ENCODE measurements around the gene BARHL1.
A peak's percentile ranks its signal among the peaks of the same experiment; 100 is the strongest.
"Not testable (repeated sequence)": the region's sequence is repeated elsewhere in the genome, so short reads cannot be mapped to it uniquely, and the experiment has no call there.

Gene BARHL1

DNA sequence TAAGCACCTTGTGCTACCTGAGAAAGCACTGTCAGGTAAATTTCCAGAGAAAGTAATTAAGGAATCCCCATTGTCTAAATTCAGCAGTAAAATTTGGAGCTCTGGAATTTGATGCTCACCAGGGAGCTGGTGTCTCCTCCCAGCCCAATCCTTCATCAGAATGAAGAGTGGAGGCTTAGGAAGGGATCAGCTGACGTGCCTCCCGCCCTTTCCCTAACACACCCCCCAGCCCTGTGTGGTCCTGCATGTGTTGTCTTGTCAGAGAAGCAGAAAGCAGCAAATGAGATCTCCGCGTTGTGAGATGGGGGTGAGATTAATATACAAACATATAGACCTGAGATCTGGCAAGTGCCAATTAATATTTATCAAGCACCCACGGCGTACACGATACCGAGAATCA is 26.9 kb upstream of the BARHL1 start:
- Histone ChIP-seq H3K27me3 (no peaks in the 10 kb centered on the region), H3K27ac (no peak overlapping the region), H3K9ac (no peak overlapping the region), H3K9me3 (0 out of 2 replicates have a peak, but pooled peaks cover 5% of the 10 kb centered on the region), H4K20me1 (no peaks in the 10 kb centered on the region), H3K4me2 (no peak overlapping the region), H3K4me3 (no peak overlapping the region), H3K36me3 (no peaks in the 10 kb centered on the region), H3K4me1 (no peaks in the 10 kb centered on the region)
- no peak for TF ChIP-seq Cebpa-rat (IDR thresholded peaks at IDR 0.05)

DNA sequence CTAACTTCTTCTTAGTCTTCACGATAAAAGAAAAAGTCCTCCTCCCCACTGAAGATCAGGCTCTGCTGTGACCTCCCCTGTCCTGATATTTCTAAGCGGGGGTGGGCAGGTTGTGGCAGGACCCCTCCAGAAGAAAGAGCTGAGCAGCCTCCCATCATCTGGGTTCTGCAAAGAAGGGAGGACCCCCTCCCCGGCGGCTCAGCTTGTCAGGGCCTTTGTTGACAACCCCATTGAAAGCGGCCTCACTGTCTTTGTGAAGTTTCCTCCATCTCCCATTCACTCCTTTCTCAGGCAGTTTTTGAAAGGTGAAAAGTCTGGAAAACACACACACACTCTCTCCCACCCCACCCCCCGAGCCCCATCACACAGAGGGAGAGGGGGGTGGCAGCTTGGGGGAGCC is 26.2 kb upstream of the BARHL1 start:
- Histone ChIP-seq H3K27ac (no peak overlapping the region), H3K9ac (no peak overlapping the region), H4K20me1 (no peaks in the 10 kb centered on the region), H3K4me3 (no peak overlapping the region), H3K9me3 (0 out of 2 replicates have a peak, but pooled peaks cover 5% of the 10 kb centered on the region), H3K36me3 (no peaks in the 10 kb centered on the region), H3K4me1 (no peaks in the 10 kb centered on the region), H3K4me2 (no peak overlapping the region), H3K27me3 (no peaks in the 10 kb centered on the region)
- no peak for TF ChIP-seq Cebpa-rat (IDR thresholded peaks at IDR 0.05)

DNA sequence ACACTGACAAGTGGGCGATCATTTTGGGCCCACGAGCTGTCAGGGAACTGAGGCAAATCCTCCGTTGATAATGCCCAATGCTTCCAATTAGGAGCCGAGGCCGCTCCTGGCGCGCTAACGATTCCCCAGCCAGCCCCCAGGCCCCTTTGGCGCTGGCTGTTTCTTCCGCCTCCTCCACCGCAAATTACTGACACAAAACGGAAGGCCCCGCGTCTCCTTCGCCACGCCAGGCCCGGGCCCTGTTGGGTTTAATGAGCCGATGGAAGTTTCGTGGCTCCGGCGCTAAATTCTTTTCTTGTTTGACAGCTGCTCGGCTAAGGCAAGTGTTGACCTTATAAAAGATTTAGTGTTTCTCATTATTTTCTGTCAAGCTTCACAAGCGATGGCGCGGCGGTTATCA is 25.7 kb upstream of the BARHL1 start:
- Histone ChIP-seq H3K4me2 (no peak overlapping the region), H3K4me1 (peaks cover 1% of the 10 kb centered on the region), H3K27me3 (no peaks in the 10 kb centered on the region), H3K9me3 (0 out of 2 replicates have a peak, but pooled peaks cover 5% of the 10 kb centered on the region), H4K20me1 (no peaks in the 10 kb centered on the region), H3K27ac (no peak overlapping the region), H3K9ac (no peak overlapping the region), H3K36me3 (no peaks in the 10 kb centered on the region), H3K4me3 (no peak overlapping the region)
- no peak for TF ChIP-seq Cebpa-rat (IDR thresholded peaks at IDR 0.05)

DNA sequence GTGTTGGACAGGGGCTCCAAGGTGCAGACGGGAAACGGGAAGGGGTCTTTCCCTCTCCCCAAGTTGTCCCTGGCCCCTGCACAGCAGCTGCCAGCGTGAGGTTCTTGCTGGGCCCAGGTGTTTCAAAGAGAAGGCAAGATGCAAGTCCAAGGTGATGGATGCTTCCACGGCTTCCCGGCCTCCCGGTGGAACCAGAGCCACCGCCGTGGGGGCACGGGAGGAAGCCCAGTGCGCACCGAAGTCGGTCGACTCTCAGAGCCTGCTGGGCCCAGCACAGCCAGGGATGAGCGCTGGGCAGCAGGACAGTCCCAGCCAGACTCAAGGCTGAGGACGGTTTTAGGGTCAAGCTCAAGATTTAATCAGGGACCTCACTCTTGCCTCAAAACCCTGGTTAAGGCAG is 25.2 kb upstream of the BARHL1 start:
- Histone ChIP-seq H3K27me3 (no peaks in the 10 kb centered on the region), H3K27ac (no peak overlapping the region), H3K36me3 (no peaks in the 10 kb centered on the region), H3K4me3 (no peak overlapping the region), H3K9ac (no peak overlapping the region), H3K4me2 (no peak overlapping the region), H3K9me3 (0 out of 2 replicates have a peak, but pooled peaks cover 5% of the 10 kb centered on the region), H3K4me1 (peaks cover 6% of the 10 kb centered on the region), H4K20me1 (no peaks in the 10 kb centered on the region)
- TF ChIP-seq Cebpa-rat (IDR thresholded peaks at IDR 0.05), result no peak

DNA sequence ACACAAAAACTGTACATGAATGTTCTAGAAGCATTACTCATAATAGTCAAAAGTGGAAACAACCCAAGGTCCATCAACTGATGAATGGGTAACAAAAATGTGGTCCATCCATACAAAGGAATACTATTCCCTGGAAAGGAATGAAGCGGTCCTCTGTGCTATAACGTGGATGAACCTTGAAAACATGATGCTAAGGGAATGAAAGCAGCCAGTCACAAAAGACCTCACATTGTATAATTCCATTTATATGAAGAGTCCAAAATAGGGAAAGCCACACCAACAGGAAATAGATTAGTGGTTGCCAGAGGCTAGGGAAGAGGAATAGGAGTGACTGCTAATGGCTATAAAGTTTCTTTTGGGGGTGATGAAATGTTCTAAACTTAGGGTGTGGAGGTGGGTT is 22.7 kb upstream of the BARHL1 start:
- no peaks in the 10 kb centered on the region for H3K27me3 ChIP-seq
- H3K36me3 ChIP-seq, result no peaks in the 10 kb centered on the region
- 0 out of 2 replicates have a peak, but pooled peaks cover 5% of the 10 kb centered on the region for H3K9me3 ChIP-seq
- H3K4me2 ChIP-seq, result no peak overlapping the region
- H3K4me1 ChIP-seq, result peaks cover 14% of the 10 kb centered on the region
- no peak overlapping the region for H3K9ac ChIP-seq
- TF ChIP-seq Cebpa-rat (IDR thresholded peaks at IDR 0.05), result no peak
- no peaks in the 10 kb centered on the region for H4K20me1 ChIP-seq
- no peak overlapping the region for H3K27ac ChIP-seq
- no peak overlapping the region for H3K4me3 ChIP-seq

DNA sequence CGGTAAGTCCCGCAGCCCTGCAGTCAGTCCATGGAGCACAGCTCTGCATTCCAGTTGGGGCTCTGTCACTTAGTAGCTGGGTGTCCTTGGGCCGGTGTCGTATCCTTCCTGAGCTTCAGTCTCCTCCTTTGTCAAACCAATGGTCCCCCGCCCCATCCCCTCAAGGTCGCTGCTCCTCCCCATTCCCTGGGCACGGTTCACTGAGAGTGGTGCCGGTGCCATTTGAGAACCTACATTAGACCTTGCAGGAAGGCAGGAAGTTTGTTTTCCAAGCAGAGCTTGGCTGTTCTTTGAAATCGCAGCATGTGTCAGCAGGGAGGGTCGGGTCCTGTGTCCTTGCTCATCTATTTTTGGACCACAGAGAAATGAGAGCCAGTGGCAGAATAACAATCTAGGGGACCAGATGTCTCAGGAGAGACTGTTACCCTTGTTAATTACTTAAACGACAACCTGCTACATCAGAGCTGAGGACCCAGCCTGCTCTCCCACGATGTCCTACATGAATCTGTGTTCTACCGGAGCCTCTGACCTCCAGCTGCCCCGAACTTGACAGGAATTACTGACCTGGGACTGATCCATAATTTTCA is 21.7 kb upstream of the BARHL1 start:
- H3K4me3 ChIP-seq, result no peak overlapping the region
- no peak overlapping the region for H3K27ac ChIP-seq
- H3K4me2 ChIP-seq, result no peak overlapping the region
- H3K4me1 ChIP-seq, result peaks cover 14% of the 10 kb centered on the region
- no peak overlapping the region for H3K9ac ChIP-seq
- no peaks in the 10 kb centered on the region for H4K20me1 ChIP-seq
- no peak for TF ChIP-seq Cebpa-rat (IDR thresholded peaks at IDR 0.05)
- H3K9me3 ChIP-seq, result 0 out of 2 replicates have a peak, but pooled peaks cover 5% of the 10 kb centered on the region
- no peaks in the 10 kb centered on the region for H3K36me3 ChIP-seq
- no peaks in the 10 kb centered on the region for H3K27me3 ChIP-seq

DNA sequence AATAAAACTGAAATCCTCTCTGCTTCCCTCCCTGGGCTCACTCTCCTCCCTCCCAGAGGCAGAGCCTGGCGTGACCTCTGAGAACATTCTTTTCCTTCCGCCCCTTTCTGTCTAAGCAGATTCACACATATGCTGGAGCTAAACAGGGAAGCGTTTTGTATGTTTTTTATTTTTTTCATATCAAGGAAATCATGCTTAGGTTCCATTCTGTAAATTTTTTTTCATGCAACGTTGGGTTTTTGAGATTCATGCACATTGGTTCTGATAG is 20.2 kb upstream of the BARHL1 start:
- TF ChIP-seq Cebpa-rat (IDR thresholded peaks at IDR 0.05), result no peak
- Histone ChIP-seq H3K27ac (no peak overlapping the region), H3K9me3 (0 out of 2 replicates have a peak, but pooled peaks cover 5% of the 10 kb centered on the region), H3K36me3 (no peaks in the 10 kb centered on the region), H3K4me3 (no peak overlapping the region), H3K9ac (peak overlapping the region; percentile 8; the same call in 1 of the 2 replicates), H3K4me1 (peaks cover 18% of the 10 kb centered on the region), H3K27me3 (no peaks in the 10 kb centered on the region), H3K4me2 (peak overlapping the region; percentile 52), H4K20me1 (no peaks in the 10 kb centered on the region)

DNA sequence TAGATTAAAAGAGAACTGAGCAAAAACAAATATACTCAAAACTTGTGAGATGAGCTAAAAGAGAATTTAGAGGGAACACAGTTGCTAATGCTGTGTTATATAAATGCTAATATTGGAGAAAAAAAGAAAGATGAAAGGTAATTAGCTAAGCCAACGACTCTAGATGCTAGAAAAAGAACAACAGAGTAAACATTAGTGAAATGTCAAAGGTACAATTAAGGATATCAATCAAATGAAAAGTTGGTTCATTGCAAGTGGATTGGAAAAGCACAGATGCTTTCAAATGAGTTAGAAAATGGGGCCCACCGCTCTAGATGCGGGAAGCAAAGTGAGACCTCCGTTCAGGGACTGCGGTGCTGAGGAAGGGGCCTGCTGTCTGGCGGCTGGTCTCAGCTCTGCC is 17.9 kb upstream of the BARHL1 start:
- no peak overlapping the region for H3K4me3 ChIP-seq
- H3K27ac ChIP-seq, result no peak overlapping the region
- H3K4me2 ChIP-seq, result no peak overlapping the region
- no peak for TF ChIP-seq Cebpa-rat (IDR thresholded peaks at IDR 0.05)
- no peaks in the 10 kb centered on the region for H4K20me1 ChIP-seq
- no peaks in the 10 kb centered on the region for H3K36me3 ChIP-seq
- no peak overlapping the region for H3K9ac ChIP-seq
- 0 out of 2 replicates have a peak, but pooled peaks cover under 1% of the 10 kb centered on the region for H3K9me3 ChIP-seq
- H3K27me3 ChIP-seq, result no peaks in the 10 kb centered on the region
- H3K4me1 ChIP-seq, result peaks cover 37% of the 10 kb centered on the region

DNA sequence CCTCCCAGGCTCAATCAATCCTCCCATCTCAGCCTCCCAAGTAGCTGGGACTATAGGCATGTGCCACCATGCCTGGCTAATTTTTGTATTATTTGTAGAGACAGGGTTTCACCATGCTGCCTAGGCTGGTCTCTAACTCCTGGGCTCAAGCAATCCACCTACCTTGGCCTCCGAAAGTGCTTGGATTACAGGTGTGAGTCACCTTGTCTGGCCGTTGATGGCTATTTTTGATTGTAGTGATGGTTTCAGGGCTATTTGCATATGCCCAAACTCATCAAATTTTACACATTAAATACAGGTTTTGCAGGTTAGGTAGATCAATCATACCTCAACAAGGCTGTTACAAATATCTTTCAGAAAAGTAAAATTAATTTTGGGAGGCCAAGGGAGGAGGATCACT is 13.6 kb upstream of the BARHL1 start:
- not testable (repeated sequence) for H3K9me3 ChIP-seq, H3K36me3 ChIP-seq, H3K27me3 ChIP-seq, H3K9ac ChIP-seq, H3K4me3 ChIP-seq, H3K27ac ChIP-seq, H4K20me1 ChIP-seq
- Histone ChIP-seq H3K4me1 (peaks cover 44% of the 10 kb centered on the region), H3K4me2 (peak overlapping the region; percentile 71)

DNA sequence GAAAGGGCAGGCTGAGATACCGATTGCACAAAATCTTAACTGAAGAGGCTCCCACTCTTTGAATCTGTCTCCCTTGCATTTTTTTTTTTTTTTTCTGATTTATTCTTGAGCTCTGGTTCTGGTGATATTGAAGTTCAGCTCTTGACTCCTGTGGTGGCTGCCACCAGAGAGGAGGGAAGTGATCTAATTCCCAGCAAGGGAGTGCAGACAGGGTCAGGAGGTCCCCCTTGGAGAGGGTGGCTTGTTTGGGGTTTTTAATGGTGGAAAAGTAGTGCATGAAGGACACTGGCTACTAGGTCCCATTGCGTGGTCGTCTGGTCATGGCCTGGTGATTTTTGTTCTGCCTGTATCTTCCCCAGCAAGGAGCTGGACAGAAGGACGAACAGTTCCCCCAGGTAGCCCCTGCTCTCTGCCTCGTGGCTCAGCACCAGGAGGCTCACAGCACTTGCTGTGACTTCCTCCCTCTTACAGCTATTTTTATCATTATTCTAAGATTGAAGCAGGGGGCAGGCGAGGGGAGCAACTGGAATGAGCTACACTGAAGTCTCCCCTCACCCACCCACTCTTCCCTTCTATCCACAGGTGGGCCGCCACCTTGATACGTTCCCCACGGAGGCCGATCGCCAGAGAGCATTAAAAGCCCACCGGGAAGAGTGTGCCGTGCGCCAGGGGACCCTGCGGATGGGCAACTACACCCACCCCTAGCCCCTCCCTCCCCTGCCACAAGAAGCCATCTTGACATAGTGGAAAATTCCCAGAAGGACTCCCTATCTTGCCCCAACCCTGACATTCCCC is 10.4 kb upstream of the BARHL1 start:
- H3K4me2 ChIP-seq, result peak overlapping the region; percentile 45
- peaks cover 19% of the 10 kb centered on the region for H3K27me3 ChIP-seq
- H3K4me1 ChIP-seq, result peaks cover 43% of the 10 kb centered on the region
- no peaks in the 10 kb centered on the region for H3K36me3 ChIP-seq
- H3K9me3 ChIP-seq, result no peaks in the 10 kb centered on the region
- no peak for TF ChIP-seq Cebpa-rat (IDR thresholded peaks at IDR 0.05)
- no peak overlapping the region for H3K9ac ChIP-seq
- H3K4me3 ChIP-seq, result no peak overlapping the region
- peaks cover 16% of the 10 kb centered on the region; the same call in 1 of the 2 replicates for H4K20me1 ChIP-seq
- no peak overlapping the region for H3K27ac ChIP-seq

All from BLaER1 (cell line).